AG09309 (cell line): ENCODE data around the gene MYL12A.
A peak's percentile ranks its signal among the peaks of the same experiment; 100 is the strongest.
"Not testable (repeated sequence)": the region's sequence is repeated elsewhere in the genome, so short reads cannot be mapped to it uniquely, and the experiment has no call there.

Source experiments
- DNase-seq: peaks from one replicate; pipeline ENCODE4 v3.0.0-alpha.2; 2010; ENCODE audit warnings: low read depth
- H3K4me3 ChIP-seq: 2 replicates; pipeline ENCODE4 v1.5.1; 2011; ENCODE audit warnings: mild to moderate bottlenecking, low read depth, low read length, moderate library complexity; ENCODE audit not compliant: control insufficient read depth
- TF ChIP-seq, protein P1 (sequence below): IDR thresholded peaks from 2 replicates; pipeline ENCODE4 v1.5.1; 2011; ENCODE audit warnings: mild to moderate bottlenecking, low read depth, low read length, inconsistent platforms; ENCODE audit not compliant: insufficient read depth, control insufficient read depth; ENCODE audit errors: missing control alignments

The MYL12A gene

DNA sequence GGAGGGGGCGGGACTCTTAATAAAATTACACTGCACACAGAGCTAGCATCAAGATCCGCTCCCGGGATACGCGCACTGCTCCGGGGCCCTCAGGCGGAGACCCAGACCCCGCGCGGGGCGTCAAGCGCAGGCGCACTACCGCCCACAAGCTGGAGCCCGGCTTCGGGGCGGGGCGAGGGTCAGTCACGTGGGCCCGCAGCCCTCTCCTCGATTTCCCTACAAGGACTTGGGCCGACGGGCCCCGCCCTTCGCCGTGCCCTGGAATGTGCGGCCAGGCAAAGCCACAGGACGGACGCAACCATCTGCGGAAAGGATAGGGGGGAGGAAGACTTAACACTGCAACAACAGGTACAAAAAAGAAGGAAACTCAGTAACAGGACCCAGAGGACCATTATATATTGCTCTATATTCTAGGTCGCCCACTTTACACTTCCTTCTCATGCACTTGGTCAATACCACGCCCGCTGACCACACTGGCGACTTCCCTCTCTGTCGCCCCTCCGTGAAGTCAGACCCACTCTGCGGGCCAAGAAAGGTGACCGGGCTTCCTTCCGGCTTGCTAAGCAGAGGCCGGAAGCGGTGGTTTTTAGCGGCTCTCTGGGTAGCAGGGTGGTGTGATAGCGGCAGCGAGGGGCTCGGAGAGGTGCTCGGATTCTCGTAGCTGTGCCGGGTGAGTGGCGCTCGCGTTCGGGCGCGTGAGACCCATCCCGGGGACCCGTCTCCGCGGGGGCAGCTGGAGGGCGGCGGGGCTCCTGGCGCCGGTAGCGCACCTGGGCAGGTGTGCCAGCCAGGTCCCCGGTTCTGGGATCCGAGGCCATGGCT is at the start of gene MYL12A:
Gene MYL12A, plus strand, starts transcription at position 562 of the 822 bp plus-strand sequence. CDS start 5,447 bp downstream, outside the sequence.
- peak within 1 kb of the TSS; percentile 68 for H3K4me3 ChIP-seq
- TF ChIP-seq, protein P1, sequence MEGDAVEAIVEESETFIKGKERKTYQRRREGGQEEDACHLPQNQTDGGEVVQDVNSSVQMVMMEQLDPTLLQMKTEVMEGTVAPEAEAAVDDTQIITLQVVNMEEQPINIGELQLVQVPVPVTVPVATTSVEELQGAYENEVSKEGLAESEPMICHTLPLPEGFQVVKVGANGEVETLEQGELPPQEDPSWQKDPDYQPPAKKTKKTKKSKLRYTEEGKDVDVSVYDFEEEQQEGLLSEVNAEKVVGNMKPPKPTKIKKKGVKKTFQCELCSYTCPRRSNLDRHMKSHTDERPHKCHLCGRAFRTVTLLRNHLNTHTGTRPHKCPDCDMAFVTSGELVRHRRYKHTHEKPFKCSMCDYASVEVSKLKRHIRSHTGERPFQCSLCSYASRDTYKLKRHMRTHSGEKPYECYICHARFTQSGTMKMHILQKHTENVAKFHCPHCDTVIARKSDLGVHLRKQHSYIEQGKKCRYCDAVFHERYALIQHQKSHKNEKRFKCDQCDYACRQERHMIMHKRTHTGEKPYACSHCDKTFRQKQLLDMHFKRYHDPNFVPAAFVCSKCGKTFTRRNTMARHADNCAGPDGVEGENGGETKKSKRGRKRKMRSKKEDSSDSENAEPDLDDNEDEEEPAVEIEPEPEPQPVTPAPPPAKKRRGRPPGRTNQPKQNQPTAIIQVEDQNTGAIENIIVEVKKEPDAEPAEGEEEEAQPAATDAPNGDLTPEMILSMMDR, result no peak
- peak; percentile 94 for DNase-seq

DNA sequence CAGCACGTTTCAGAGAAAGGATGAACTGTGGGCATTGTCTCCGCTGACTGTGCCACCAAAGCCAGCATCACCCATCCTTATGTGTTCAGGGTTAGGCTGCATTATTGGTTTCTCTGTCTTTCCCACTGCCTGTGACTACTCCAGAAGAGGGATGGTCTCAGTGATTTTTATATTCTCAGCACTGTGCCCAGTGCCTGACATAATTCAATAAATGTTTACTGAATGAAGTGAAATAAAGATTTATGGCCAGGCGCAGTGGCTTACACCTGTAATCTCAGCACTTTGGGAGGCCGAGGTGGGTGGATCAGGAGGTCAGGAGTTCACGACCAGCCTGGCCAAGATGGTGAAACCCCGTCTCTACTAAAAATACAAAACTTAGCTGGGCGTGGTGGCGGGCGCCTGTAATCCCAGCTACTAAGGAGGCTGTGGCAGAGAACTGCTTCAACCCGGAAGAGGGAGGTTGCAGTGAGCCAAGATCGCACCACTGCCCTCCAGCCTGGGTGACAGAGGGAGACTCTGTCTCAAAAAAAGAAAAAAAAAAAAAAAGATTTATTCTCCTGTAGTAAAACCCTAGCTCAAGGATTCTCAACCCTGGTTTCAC is 49.2 kb upstream of the MYL12A start:
- not testable (repeated sequence) for DNase-seq, H3K4me3 ChIP-seq

DNA sequence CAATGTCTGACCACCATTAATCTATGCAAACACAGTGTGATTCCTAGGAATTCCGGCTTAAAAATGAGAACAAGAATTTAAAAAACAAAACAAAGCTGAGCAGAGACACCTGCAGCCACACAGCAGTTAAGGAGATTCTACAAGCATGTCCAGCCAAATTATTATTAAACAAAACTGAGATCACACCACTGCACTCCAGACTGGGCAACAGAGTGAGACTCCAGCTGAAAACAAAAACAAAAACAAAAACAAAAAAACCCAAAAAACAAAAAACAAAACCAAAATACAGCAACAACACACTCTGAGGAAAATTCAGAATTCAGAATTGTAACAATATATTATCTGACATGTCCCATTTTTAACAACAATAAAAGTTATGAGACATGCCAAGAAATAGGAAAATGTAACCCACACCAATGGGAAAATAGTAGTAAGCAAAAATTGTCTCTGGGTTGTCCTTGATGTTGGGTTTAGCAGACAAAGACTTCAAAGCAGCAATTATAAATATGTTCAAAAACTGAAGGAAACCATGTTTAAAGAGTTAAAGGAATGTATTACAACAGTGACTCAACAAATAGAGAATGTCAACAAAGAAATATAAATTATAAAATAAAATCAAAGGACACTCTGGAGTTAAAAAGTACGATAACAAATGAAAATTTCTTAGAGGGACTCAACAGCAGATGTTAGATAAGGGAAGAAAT is 47.5 kb upstream of the MYL12A start:
- DNase-seq, result no peak
- H3K4me3 ChIP-seq, result no peak overlapping the region
- TF ChIP-seq, protein P1, result no peak

DNA sequence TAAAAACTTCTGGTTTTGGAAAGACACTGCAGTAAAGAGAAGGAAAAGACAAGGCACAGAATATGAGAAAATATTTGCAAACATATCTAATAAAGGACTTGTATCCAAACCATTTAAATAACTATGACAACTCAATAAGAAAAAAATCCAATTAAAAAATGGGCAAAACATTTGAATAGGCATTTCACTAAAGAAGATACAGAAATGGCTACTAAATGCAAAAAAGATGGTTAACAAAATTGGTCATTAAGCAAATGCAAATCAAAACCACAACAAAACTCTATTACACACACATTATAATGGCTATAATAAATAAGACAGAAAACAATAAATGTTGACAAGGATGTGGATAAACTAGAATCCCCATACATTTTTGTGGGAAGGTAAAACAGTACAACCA is 42.4 kb upstream of the MYL12A start:
- H3K4me3 ChIP-seq, result no peak overlapping the region
- TF ChIP-seq, protein P1, result no peak
- no peak for DNase-seq

DNA sequence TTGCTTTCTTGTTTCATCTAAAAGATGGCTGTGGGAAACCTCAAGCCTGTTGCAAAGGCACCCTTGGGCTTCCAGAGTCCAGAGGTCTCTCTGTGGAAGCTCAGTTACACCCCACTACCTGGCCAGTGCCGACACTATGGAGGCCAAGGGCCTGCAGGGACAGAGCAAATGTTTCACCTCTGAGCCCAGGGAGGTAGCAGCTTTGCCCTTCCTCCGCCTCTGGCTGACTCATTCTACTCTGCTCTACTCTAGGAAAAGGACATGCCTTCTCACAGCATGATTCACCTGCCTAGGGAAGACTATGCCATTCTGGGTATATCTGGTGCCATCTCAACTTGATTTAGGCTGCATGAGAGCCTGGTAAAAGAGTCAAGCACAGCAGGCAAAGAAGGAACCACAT is 40.0 kb upstream of the MYL12A start:
- DNase-seq, result no peak
- TF ChIP-seq, protein P1, result no peak
- H3K4me3 ChIP-seq, result no peak overlapping the region

DNA sequence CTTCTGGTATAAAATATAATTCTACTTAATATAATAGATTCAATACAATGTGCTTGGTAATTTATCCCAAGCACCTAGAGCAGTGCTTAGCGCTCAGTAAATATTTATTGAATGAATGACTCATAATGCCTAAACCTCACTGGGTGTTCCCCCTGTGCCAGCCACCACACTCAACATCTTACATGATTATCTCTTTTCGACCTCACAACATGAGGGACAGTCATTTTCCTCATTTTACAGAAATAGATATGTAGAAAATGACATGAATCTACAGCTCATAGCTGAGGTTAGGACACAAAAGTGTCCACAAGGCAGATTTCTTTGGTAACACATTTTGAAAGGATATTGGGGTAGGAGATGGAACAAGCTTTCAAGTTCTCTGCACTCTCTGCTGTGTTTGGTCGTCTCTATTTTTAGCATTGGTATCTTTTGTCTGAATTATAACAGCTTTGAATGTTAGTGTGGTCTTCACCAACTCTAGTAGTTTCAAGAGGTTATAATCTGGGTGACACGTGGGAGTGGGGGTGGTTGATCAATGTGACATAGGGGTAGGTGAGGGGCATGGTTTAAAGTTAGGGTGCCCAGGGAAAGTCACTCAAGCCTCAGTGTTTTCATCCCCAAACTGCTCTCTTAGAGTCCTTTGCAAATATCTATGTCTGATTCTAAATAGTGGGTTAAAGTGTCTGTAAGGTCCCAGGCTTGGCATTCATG is 37.6 kb upstream of the MYL12A start:
- DNase-seq, result no peak
- no peak overlapping the region for H3K4me3 ChIP-seq
- TF ChIP-seq, protein P1, result no peak
